Activated naive CD8-positive, alpha-beta T cell (primary cell): ENCODE data around the gene ABCD1.
"Not testable (repeated sequence)": the region's sequence is repeated elsewhere in the genome, so short reads cannot be mapped to it uniquely, and the experiment has no call there.

ENCODE experiments used
- H3K27ac Mint-ChIP-seq: one replicate; pipeline ENCODE4 v1.8.0; 2021; ENCODE audit warnings: mixed read lengths
- H3K27me3 Mint-ChIP-seq: one replicate; pipeline ENCODE4 v1.8.0; 2021; ENCODE audit warnings: mixed read lengths
- H3K36me3 Mint-ChIP-seq: one replicate; pipeline ENCODE4 v1.8.0; 2021; ENCODE audit warnings: mixed read lengths
- H3K4me1 Mint-ChIP-seq: one replicate; pipeline ENCODE4 v1.8.0; 2021; ENCODE audit warnings: low read depth, mixed read lengths
- H3K4me3 Mint-ChIP-seq: one replicate; pipeline ENCODE4 v1.8.0; 2021; ENCODE audit warnings: mild to moderate bottlenecking, mixed read lengths
- H3K9me3 Mint-ChIP-seq: one replicate; pipeline ENCODE4 v1.8.0; 2021; ENCODE audit warnings: low read depth, mixed read lengths

ABCD1 gene

GRCh38 chrX:153700967-153701366 is 23.7 kb upstream of the ABCD1 start:
- H3K27ac Mint-ChIP-seq, result no peak overlapping the region
- H3K36me3 Mint-ChIP-seq, result no peaks in the 10 kb centered on the region

GRCh38 chrX:153701706-153702105 is 22.9 kb upstream of the ABCD1 start:
- Mint-ChIP-seq H3K4me1 (peaks cover 2% of the 10 kb centered on the region), H3K4me3 (no peak overlapping the region), H3K36me3 (no peaks in the 10 kb centered on the region), H3K27me3 (no peaks in the 10 kb centered on the region), H3K9me3 (no peaks in the 10 kb centered on the region), H3K27ac (no peak overlapping the region)

More at GRCh38 chrX:153700967-153701366, 23.7 kb upstream of the ABCD1 start:
- no peaks in the 10 kb centered on the region for H3K27me3 Mint-ChIP-seq
- no peaks in the 10 kb centered on the region for H3K9me3 Mint-ChIP-seq
- H3K4me3 Mint-ChIP-seq, result no peak overlapping the region
- H3K4me1 Mint-ChIP-seq, result no peaks in the 10 kb centered on the region

DNA sequence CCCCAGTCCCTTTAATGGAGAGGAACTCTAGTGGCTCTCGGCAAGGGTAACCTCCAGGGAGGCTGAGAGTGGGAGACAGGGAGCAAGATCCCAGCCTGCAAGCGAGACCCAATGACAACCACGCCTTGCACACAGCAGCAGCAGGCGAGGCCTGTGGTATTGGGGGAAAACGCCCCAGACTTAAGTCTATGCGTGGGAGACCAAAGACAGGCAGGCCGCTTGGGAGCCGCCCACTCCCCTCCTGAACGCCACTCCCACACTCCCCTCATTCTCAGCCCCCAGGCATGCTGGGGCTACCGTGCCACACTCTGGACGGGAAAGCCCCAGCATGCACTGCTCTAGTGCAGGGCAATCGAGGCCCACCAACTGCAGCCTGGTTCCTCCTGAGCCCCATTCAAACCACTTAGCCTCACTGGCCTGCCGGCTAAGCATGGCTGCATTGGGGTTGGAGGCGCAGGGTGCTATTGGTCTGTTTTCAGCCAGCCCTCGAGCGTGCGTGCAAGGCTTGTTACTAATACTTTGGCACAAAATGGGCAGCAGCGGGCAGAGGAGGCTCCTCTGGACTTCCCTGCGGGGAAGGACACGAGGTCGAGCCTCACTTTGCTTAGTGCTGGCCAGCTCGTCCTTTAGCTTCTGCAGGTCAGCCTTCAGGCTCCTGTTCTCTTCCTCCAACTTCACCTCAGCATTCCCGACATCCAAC is 22.2 kb upstream of the ABCD1 start:
- Mint-ChIP-seq H3K27me3 (no peaks in the 10 kb centered on the region), H3K27ac (no peak overlapping the region), H3K4me1 (peaks cover 2% of the 10 kb centered on the region), H3K4me3 (no peak overlapping the region), H3K9me3 (no peaks in the 10 kb centered on the region), H3K36me3 (no peaks in the 10 kb centered on the region)

DNA sequence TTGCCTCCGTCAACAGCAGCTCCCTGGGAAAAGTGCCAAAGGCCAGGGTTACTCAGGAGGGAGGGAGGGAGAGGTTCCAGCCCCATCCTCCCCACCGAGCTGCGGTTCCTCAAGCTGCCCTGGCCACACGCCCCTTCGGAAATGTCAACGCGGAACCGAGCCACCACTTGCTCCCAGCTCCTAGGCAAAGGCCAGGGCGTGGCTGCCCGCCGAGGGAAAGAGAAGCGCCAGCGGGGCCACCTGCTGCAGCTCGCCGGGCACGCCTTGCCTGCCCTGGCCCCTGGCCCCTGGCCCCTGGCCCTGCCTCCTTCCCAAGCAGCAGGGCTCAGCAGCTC is 21.7 kb upstream of the ABCD1 start:
- H3K9me3 Mint-ChIP-seq, result no peaks in the 10 kb centered on the region
- H3K27me3 Mint-ChIP-seq, result no peaks in the 10 kb centered on the region
- no peak overlapping the region for H3K27ac Mint-ChIP-seq
- peaks cover 2% of the 10 kb centered on the region for H3K4me1 Mint-ChIP-seq
- no peaks in the 10 kb centered on the region for H3K36me3 Mint-ChIP-seq
- H3K4me3 Mint-ChIP-seq, result no peak overlapping the region

GRCh38 chrX:153704021-153704526 is 20.6 kb upstream of the ABCD1 start:
- Mint-ChIP-seq H3K4me3 (no peak overlapping the region), H3K36me3 (no peaks in the 10 kb centered on the region), H3K9me3 (no peaks in the 10 kb centered on the region), H3K27me3 (no peaks in the 10 kb centered on the region), H3K4me1 (peaks cover 4% of the 10 kb centered on the region), H3K27ac (no peak overlapping the region)

GRCh38 chrX:153704631-153705402 is 19.8 kb upstream of the ABCD1 start:
- not testable (repeated sequence) for H3K27me3 Mint-ChIP-seq, H3K4me1 Mint-ChIP-seq, H3K9me3 Mint-ChIP-seq, H3K36me3 Mint-ChIP-seq, H3K27ac Mint-ChIP-seq, H3K4me3 Mint-ChIP-seq

GRCh38 chrX:153705403-153706060 is 19.1 kb upstream of the ABCD1 start:
- not testable (repeated sequence) for H3K27me3 Mint-ChIP-seq, H3K4me3 Mint-ChIP-seq, H3K36me3 Mint-ChIP-seq, H3K9me3 Mint-ChIP-seq, H3K27ac Mint-ChIP-seq, H3K4me1 Mint-ChIP-seq

- Mint-ChIP-seq H3K27ac (no peak overlapping the region), H3K4me1 (peaks cover 4% of the 10 kb centered on the region), H3K36me3 (no peaks in the 10 kb centered on the region), H3K27me3 (no peaks in the 10 kb centered on the region), H3K9me3 (no peaks in the 10 kb centered on the region), H3K4me3 (no peak overlapping the region)
These were observed 17.9 kb upstream of the ABCD1 start for GRCh38 chrX:153706799-153707198.

DNA sequence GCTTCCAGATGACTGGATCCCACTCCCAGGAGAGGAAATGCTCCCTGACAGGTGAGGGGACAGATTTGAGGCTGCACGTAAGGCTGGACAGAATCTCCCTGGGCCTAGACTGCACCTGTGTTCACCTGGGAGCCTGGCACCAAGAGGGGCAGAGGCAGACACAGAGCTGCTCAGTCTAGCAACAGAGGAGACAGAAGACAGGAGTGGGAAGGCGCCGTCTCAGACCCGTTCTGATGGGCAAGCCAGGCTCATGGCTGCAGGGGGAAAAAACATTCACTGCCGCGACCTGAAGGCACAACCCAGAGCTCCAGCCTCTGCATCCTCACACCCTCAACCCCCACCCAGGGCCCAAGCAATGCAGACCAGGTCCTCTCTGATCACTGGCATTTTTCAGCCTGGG is 17.2 kb upstream of the ABCD1 start:
- Mint-ChIP-seq H3K36me3 (no peaks in the 10 kb centered on the region), H3K27me3 (no peaks in the 10 kb centered on the region), H3K9me3 (no peaks in the 10 kb centered on the region), H3K4me3 (no peak overlapping the region), H3K27ac (no peak overlapping the region), H3K4me1 (peaks cover 4% of the 10 kb centered on the region)

DNA sequence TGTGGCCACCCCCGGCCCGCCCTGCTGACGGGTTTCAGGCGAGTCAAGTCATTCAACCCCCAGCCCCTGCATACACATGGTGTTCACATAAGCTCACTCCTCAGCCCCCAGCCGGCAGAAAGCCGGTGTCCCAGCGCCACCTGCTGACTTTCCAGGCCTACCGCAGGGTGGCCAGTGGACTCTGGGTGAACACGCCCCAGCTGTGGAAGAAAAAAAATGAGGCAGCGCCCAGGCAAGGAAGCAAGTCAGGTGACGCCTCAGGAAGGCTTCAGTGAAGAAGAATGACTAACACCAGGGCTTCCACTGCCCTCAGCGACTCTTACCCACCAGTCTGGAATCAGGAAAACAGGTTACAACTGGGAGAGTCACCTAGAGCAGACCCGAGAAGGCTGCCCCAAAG is 16.2 kb upstream of the ABCD1 start:
- H3K27me3 Mint-ChIP-seq, result no peaks in the 10 kb centered on the region
- H3K36me3 Mint-ChIP-seq, result no peaks in the 10 kb centered on the region
- no peak overlapping the region for H3K27ac Mint-ChIP-seq
- H3K4me1 Mint-ChIP-seq, result peaks cover 5% of the 10 kb centered on the region
- H3K9me3 Mint-ChIP-seq, result no peaks in the 10 kb centered on the region
- H3K4me3 Mint-ChIP-seq, result no peak overlapping the region

- H3K4me3 Mint-ChIP-seq, result no peak overlapping the region
- H3K36me3 Mint-ChIP-seq, result no peaks in the 10 kb centered on the region
- no peaks in the 10 kb centered on the region for H3K27me3 Mint-ChIP-seq
- H3K9me3 Mint-ChIP-seq, result no peaks in the 10 kb centered on the region
- peaks cover 7% of the 10 kb centered on the region for H3K4me1 Mint-ChIP-seq
- H3K27ac Mint-ChIP-seq, result no peak overlapping the region
These were observed 14.7 kb upstream of the ABCD1 start for GRCh38 chrX:153709726-153710674.

DNA sequence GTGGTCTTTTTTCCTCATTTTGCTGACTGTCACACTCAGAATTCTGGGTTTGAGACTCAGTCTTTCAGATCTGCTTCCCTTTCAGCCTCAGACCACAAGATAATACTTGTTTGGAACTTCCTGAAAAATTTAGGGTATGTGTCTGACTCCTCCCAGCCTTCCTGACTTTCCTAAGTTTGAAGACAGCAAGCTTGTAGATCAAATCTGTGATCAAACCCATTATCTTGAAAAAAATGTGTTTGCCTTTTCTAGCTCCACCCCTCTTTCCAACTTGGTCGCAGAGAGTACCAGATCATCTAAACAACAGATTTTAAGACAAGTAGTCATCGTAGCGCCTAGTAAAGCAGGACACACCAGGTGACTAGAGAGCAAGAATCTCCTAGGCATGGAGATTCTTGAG is 10.4 kb upstream of the ABCD1 start:
- H3K4me1 Mint-ChIP-seq, result peaks cover 8% of the 10 kb centered on the region

DNA sequence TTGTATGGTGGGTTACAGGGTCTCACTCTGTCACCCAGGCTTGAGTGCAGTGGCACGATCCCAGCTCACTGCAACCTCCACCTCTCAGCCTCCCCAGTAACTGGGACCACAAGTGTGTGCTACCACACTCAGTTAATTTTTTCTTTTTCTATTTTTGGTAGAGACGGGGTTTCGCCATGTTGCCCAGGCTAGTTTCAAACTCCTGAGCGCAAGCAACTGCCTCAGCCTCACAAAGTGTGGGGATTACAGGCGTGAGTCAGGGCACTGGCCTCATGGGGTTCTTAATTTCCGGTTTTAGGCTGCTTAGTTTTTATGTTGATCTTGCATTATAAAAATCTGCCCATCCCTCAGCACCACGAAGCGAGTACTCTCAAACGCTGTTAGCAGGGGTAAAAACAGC is 7.2 kb upstream of the ABCD1 start:
- Mint-ChIP-seq H3K27me3 (no peaks in the 10 kb centered on the region), H3K36me3 (no peaks in the 10 kb centered on the region), H3K27ac (no peak overlapping the region), H3K9me3 (no peaks in the 10 kb centered on the region), H3K4me3 (no peak overlapping the region), H3K4me1 (peaks cover 13% of the 10 kb centered on the region)

More for the DNA sequence above, 10.4 kb upstream of the ABCD1 start:
- no peaks in the 10 kb centered on the region for H3K27me3 Mint-ChIP-seq
- H3K9me3 Mint-ChIP-seq, result no peaks in the 10 kb centered on the region
- no peak overlapping the region for H3K4me3 Mint-ChIP-seq
- H3K36me3 Mint-ChIP-seq, result no peaks in the 10 kb centered on the region
- H3K27ac Mint-ChIP-seq, result no peak overlapping the region

GRCh38 chrX:153719238-153719637 is 5.4 kb upstream of the ABCD1 start:
- H3K27me3 Mint-ChIP-seq, result no peaks in the 10 kb centered on the region
- H3K9me3 Mint-ChIP-seq, result no peaks in the 10 kb centered on the region
- H3K36me3 Mint-ChIP-seq, result no peaks in the 10 kb centered on the region
- H3K4me3 Mint-ChIP-seq, result no peak overlapping the region
- H3K4me1 Mint-ChIP-seq, result peaks cover 13% of the 10 kb centered on the region
- no peak overlapping the region for H3K27ac Mint-ChIP-seq
